ENCODE results near the gene MOXD1. TPM values are rescaled to one million over a fixed set of nuclear protein-coding genes. Genes with fewer than 3 reads are reported as not detected.

The MOXD1 gene
- total RNA-seq, 1 donor from 2014 or later: 4.8 TPM

GRCh38 chr6:132391391-132392269, 9.6 kb downstream of the MOXD1 start:
- Histone ChIP-seq H3K36me3 (no peaks in the 10 kb centered on the region), H3K4me3 (no peak overlapping the region), H3K9me3 (ENCODE audit: low read depth) (peaks cover 11% of the 10 kb centered on the region), H3K4me2 (peak overlapping the region; percentile 55), H3F3A (ENCODE audit: low read depth) (peaks cover 14% of the 10 kb centered on the region), H3K9ac (no peak overlapping the region), H2AFZ (replicated peaks) (peak overlapping the region; percentile 79), H4K20me1 (ENCODE audit: low read depth) (no peaks in the 10 kb centered on the region), H3K27ac (peak overlapping the region; percentile 26), H3K27me3 (no peaks in the 10 kb centered on the region), H3K79me2 (ENCODE audit: low read depth) (no peaks in the 10 kb centered on the region), H3K4me1 (peaks cover 16% of the 10 kb centered on the region)
- Mint-ChIP-seq H3K9me3 (peaks cover 20% of the 10 kb centered on the region), H3K27ac (no peak overlapping the region), H3K36me3 (no peaks in the 10 kb centered on the region), H3K4me1 (peaks cover 14% of the 10 kb centered on the region), H3K4me3 (no peak overlapping the region), H3K27me3 (ENCODE audit: insufficient read depth, low read depth) (peaks cover 5% of the 10 kb centered on the region)
- peak; percentile 39 for DNase-seq (ENCODE audit: low spot score)
- no peak for TF ChIP-seq EZH2 (IDR thresholded peaks at IDR 0.05)

GRCh38 chr6:132390451-132390850, 10.8 kb downstream of the MOXD1 start:
- H3K4me2 ChIP-seq: no peak overlapping the region
- H3K79me2 ChIP-seq (ENCODE audit: low read depth): no peaks in the 10 kb centered on the region
- no peaks in the 10 kb centered on the region for H3K27me3 ChIP-seq
- peaks cover 16% of the 10 kb centered on the region for H3K4me1 ChIP-seq
- peaks cover 2% of the 10 kb centered on the region for H3K27me3 Mint-ChIP-seq (ENCODE audit: insufficient read depth, low read depth)
- H3K9me3 Mint-ChIP-seq: peaks cover 16% of the 10 kb centered on the region
- no peak overlapping the region for H3K9ac ChIP-seq
- no peak overlapping the region for H3K27ac ChIP-seq
- no peak for DNase-seq (ENCODE audit: low spot score)
- peaks cover 11% of the 10 kb centered on the region for H3K9me3 ChIP-seq (ENCODE audit: low read depth)
- H3F3A ChIP-seq (ENCODE audit: low read depth): peaks cover 14% of the 10 kb centered on the region
- no peak overlapping the region for H3K4me3 ChIP-seq
- no peaks in the 10 kb centered on the region for H3K36me3 ChIP-seq
- H3K36me3 Mint-ChIP-seq: no peaks in the 10 kb centered on the region
- no peak overlapping the region for H3K27ac Mint-ChIP-seq
- H4K20me1 ChIP-seq (ENCODE audit: low read depth): no peaks in the 10 kb centered on the region
- no peak overlapping the region for H2AFZ ChIP-seq (replicated peaks)
- TF ChIP-seq, protein P1, sequence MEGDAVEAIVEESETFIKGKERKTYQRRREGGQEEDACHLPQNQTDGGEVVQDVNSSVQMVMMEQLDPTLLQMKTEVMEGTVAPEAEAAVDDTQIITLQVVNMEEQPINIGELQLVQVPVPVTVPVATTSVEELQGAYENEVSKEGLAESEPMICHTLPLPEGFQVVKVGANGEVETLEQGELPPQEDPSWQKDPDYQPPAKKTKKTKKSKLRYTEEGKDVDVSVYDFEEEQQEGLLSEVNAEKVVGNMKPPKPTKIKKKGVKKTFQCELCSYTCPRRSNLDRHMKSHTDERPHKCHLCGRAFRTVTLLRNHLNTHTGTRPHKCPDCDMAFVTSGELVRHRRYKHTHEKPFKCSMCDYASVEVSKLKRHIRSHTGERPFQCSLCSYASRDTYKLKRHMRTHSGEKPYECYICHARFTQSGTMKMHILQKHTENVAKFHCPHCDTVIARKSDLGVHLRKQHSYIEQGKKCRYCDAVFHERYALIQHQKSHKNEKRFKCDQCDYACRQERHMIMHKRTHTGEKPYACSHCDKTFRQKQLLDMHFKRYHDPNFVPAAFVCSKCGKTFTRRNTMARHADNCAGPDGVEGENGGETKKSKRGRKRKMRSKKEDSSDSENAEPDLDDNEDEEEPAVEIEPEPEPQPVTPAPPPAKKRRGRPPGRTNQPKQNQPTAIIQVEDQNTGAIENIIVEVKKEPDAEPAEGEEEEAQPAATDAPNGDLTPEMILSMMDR (IDR thresholded peaks at IDR 0.05): no peak
- no peak for TF ChIP-seq EZH2 (IDR thresholded peaks at IDR 0.05)
- TF ChIP-seq EZH2phosphoT487 (IDR thresholded peaks at IDR 0.05): no peak
- H3K4me1 Mint-ChIP-seq: peaks cover 14% of the 10 kb centered on the region
- H3K4me3 Mint-ChIP-seq: no peak overlapping the region

DNA sequence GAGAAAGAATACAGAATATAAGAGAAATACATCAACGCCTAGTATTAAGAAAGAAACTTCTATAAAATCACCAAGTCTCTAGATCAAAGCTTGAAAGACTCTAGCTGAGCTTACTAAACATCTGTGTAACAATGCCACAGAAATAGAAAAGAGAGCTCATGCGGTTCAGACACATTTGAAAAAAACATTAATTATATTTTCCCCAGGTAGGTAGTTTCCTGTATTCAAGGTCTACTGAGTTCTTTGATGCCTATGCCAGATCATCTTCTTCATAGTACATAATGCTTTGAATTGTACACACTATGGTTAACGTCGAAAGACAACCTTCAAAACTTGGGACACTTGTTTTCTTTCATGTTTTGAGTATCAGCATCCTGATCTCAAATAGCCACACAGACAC, 11.3 kb downstream of the MOXD1 start:
- TF ChIP-seq, protein P1 (IDR thresholded peaks at IDR 0.05): no peak
- TF ChIP-seq EZH2phosphoT487 (IDR thresholded peaks at IDR 0.05): no peak
- TF ChIP-seq EZH2 (IDR thresholded peaks at IDR 0.05): no peak
- Histone ChIP-seq H3F3A (ENCODE audit: low read depth) (peaks cover 14% of the 10 kb centered on the region), H2AFZ (replicated peaks) (no peak overlapping the region), H3K9ac (no peak overlapping the region), H3K4me1 (peaks cover 16% of the 10 kb centered on the region), H3K27me3 (no peaks in the 10 kb centered on the region), H3K27ac (no peak overlapping the region), H3K36me3 (no peaks in the 10 kb centered on the region), H3K9me3 (ENCODE audit: low read depth) (peaks cover 8% of the 10 kb centered on the region), H3K4me2 (no peak overlapping the region), H4K20me1 (ENCODE audit: low read depth) (no peaks in the 10 kb centered on the region), H3K4me3 (no peak overlapping the region), H3K79me2 (ENCODE audit: low read depth) (no peaks in the 10 kb centered on the region)
- Mint-ChIP-seq H3K36me3 (no peaks in the 10 kb centered on the region), H3K9me3 (peaks cover 12% of the 10 kb centered on the region), H3K27me3 (ENCODE audit: insufficient read depth, low read depth) (peaks cover 4% of the 10 kb centered on the region), H3K4me3 (no peak overlapping the region), H3K27ac (no peak overlapping the region), H3K4me1 (peaks cover 14% of the 10 kb centered on the region)
- DNase-seq (ENCODE audit: low spot score): no peak

DNA sequence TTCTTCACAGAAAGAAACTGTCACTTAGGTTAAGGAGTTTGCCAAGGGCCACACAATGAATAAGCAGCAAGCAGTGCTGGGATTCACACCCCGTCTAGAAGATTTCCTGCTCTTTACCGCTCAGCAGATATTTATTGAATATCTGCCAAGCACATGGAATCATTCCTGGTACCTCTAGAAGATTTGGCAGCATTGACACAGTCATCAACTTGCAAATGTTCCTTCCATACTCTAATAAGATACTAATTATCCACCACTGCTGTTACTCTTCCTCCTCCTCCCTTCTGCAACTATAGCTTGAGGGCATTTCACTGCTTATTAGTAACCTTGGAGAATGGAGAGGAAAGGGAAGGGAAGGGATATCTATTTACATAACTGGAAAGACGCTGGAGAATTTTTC, 13.0 kb downstream of the MOXD1 start:
- Mint-ChIP-seq H3K36me3 (no peaks in the 10 kb centered on the region), H3K9me3 (no peaks in the 10 kb centered on the region), H3K27me3 (ENCODE audit: insufficient read depth, low read depth) (peaks cover 2% of the 10 kb centered on the region), H3K4me1 (peaks cover 14% of the 10 kb centered on the region), H3K27ac (no peak overlapping the region), H3K4me3 (no peak overlapping the region)
- Histone ChIP-seq H3F3A (ENCODE audit: low read depth) (peaks cover 14% of the 10 kb centered on the region), H3K27me3 (no peaks in the 10 kb centered on the region), H3K36me3 (no peaks in the 10 kb centered on the region), H3K4me3 (no peak overlapping the region), H3K9ac (no peak overlapping the region), H3K27ac (no peak overlapping the region), H4K20me1 (ENCODE audit: low read depth) (no peaks in the 10 kb centered on the region), H2AFZ (replicated peaks) (no peak overlapping the region), H3K4me2 (no peak overlapping the region), H3K9me3 (ENCODE audit: low read depth) (no peaks in the 10 kb centered on the region), H3K79me2 (ENCODE audit: low read depth) (no peaks in the 10 kb centered on the region), H3K4me1 (peaks cover 16% of the 10 kb centered on the region)
- TF ChIP-seq EZH2phosphoT487 (IDR thresholded peaks at IDR 0.05): no peak
- no peak for DNase-seq (ENCODE audit: low spot score)
